Measurements from ENCODE around the gene KIAA1958.
"Not testable (repeated sequence)": the region's sequence is repeated elsewhere in the genome, so short reads cannot be mapped to it uniquely, and the experiment has no call there.

The KIAA1958 gene

DNA sequence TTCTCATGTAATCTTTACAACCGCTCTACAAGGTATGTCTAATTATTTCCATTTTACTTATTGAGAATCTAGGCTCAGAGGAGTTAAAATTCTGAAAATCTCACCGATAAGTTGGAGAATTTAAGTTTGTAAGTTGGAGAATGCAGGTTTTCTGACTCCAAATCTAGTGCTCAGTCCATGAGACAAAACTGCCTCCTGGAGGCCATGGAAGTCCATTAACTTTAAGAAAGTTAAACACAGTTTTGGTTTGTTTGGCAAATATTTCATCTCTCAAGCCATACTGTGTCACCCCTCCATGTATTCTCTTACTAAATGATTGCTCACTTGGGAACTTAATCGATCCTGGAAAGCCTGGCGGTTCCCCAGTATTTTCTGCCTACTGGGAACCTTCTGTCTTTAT lies 178.7 kb downstream of the KIAA1958 start:
- no peak for DNase-seq

DNA sequence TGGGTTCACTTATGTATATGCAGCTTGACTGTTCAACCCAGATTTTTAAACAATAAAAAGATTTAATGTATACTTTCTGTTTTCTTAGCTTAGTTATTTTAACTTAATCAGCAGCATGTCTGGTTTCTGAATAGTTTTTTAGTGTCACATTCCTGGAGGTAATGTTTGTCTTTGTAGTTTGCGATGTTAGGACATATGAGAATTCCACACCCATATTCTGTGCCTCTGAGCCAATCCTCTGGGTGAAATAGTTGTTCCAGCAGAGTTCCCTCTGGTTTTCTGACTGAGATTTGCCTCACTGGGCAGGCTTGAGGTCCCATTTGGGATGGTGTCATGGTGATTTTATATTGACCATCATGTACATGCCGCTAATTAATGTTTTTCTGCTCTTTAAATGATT lies 182.7 kb downstream of the KIAA1958 start:
- DNase-seq, result no peak

DNA sequence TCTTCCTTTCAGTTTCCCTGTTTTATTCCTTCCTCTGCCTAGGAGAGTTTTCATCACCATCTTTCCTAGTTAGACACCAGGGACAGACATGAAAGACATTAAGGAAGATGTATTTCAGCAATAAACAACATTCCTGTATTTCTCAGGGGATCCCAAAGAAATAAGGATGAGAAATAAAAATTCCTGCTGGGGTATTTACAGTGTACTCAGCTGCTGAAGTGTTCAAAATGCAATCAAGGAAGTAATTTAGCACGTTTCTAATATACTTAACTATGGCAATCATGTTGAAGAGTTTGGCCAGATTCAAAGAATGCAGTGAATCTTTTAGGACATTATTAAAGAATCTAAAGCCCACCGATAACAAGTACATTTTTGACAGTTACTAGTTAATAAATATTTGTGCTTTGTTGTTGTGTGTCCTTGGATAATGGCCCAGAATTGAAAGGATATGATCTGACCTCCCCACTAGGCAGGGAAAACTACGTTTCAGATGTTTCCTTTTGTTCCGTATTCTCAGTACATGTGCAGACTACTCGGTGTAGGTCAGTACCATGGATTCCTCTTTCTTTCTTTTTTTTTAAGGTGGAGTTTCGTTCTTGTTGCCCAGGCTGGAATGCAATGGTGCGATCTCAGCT lies 184.5 kb downstream of the KIAA1958 start:
- DNase-seq, result no peak

DNA sequence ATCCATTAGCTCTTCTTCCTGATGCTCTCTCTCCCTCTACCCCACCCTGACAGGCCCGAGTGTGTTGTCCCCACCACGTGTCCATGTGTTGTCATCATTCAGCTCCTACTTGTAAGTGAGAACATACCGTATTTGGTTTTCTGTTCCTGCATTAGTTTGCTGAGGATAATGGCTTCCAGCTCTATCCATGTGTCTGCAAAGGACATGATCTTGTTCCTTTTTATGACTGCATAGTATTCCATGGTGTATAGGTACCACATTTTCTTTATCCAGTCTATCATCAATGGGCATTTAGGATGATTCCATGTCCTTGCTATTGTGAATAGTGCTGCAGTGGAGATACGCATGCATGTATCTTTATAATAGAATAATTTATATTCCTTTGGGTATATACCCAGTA lies 186.6 kb downstream of the KIAA1958 start:
- not testable (repeated sequence) for DNase-seq

DNA sequence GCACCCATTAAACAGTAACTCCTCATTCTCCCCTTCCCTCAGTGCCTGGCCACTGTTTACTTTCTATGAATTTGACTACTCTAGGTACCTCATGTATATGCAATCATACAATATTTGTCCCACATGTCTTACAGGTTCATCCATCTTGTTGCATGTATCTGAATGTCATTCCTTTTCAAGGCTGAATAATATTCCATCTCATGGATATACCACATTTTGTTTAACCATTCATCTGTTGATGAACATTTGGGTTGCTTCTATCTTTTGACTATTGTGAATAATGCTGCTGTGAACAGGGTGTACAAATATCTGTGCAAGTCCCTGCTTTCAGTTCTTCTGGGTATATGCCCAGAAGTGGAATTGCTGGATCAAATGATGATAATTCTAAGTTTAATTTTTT lies 190.4 kb downstream of the KIAA1958 start:
- DNase-seq, result no peak

DNA sequence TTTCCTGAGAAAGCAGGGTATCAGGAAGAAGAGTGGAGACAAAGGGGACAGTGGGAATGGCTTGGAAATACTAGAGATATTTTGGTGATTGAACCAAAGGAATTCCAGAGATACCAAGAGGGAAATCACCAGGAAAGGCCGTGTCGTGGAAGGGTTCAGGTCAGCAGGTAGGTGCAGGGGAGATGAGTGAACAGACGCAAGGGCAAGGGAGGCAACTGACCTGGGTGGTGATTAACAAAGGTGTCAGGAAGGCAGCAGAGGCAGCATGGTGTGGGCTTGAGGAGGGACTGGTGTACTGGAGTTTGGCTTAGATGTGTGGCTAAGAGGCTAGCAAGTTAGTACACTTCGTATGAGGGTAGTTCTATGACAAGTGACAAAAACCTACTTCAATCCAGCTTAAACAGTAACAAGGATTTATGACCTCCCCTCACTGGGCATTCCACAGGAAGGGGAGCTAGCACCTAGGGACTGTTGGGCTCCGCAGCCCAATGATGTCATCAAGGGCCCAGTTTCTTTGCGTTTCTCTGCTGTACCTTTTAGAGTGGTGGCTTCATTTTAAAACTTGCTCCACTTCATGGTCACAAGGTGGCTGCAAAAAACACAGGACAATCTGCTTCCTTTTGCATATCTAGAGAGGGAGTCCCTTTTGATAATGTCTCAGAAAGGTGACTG lies 194.2 kb downstream of the KIAA1958 start:
- DNase-seq, result no peak

DNA sequence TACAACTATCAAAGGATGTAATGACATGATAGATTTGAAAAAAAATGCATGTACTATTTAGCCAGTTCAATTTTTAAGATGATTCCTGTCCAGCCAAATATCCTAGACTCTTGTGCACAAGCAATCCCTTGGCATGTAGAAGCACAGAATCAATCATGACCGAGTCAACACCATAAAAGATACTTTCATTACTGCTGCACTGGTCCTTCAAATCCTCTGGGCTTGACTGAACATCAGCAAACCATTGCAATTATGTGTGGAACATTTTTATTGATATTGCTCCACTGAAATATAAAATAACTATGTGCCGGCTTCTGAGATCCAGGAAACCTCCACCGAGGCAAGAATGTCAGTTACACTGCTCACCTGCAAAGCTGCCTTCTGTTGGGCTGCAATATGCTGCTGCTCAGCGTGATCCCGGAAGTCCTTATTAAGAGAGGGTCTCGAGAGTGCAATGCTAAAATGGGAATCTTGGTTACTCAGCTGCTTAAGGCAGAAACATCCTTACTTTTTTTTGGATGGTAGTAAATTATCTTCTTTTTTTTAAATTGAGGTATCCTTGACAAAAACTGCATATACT lies 202.6 kb downstream of the KIAA1958 start:
- DNase-seq, result no peak

DNA sequence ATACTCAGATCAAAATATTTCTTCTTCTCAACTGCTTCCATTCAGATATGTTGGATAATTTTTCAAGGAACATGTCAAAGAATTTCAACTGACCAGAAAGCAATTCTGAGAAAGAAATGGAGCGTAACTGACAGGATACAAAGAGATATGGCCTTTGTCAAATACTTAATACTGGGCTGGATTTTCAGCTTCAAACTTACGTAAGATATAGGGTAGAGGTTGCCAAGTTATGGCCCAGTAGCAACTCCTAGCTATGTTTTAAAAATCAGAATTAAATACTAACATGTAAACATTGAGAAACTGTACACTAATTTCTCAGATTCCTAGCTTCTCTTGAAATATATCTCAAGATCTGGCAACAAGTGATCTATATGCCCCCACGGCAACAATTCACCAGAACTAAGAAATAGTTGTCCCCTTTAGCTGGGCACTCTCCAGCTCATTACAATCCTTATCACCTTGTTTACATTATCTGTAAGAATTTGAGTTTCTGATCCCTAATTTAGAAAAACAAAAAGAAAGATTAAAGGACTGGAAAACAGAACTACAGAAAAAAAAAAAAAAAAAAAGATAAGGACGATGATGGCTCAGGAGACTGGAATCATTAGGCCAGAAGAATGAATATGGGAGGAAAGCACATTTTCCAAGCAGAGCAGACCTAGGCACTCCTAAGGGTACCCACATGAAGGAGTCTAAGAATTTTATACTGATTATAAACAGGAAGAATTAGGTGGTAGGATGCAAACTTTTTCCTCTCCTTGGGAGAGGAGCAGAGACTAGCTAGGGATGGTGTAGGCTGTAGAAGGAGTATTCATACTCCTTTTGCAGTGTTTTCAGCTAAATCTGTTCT lies 208.3 kb downstream of the KIAA1958 start:
- DNase-seq, result no peak

DNA sequence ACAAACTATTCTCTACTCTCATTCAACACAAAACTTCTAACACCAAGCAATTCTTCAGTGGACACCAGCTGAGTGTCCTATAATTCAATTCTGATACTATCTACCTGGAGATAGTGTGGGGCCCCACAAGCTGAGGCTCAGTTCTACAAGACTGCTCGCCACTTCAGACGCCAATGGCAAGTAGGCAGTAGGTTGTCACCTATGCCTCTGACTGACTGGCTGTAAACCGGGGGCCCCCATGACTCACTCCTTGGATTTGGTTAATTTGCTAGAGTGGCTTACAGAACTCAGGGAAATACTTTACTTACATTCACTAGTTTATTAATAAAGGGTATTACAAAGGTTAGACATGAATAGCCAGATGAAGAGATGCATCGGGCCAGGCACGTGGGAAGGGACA lies 209.8 kb downstream of the KIAA1958 start:
- no peak for DNase-seq

DNA sequence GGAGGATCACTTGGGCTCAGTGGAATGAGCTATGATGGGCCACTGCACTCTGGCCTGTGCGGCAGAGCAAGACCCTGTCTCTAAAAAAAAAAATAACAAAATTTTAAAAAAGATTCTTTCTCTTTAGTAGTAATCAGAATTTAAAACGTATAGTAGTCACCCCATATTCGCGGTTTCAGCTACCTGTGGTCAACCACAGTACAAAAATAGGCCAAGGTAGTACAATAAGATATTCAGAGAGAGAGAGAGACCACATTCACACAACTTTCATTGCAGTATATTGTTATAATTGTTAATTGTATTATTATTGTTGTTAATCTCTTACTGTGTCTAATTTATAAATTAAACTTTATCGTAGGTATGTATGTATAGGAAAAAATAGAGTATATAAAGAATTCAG lies 212.6 kb downstream of the KIAA1958 start:
- no peak for DNase-seq

DNA sequence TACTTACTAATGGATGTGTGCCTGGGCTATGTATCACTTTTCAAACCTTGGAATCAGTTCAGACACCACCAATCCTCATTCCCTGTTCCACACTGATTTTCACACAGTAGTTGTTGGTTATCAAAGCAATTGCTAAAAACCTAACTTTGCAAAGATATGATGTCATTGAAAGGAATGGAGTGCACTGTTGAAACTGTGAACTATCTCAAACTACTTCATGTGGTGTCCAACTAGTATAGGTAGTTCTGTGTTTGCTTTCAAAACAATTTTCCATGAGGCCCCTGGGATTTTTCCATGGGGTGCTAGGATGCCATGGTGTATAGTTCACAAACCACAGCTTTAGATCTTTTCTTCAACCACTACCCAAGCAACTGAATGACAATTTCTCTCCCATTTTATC lies 213.5 kb downstream of the KIAA1958 start:
- no peak for DNase-seq

DNA sequence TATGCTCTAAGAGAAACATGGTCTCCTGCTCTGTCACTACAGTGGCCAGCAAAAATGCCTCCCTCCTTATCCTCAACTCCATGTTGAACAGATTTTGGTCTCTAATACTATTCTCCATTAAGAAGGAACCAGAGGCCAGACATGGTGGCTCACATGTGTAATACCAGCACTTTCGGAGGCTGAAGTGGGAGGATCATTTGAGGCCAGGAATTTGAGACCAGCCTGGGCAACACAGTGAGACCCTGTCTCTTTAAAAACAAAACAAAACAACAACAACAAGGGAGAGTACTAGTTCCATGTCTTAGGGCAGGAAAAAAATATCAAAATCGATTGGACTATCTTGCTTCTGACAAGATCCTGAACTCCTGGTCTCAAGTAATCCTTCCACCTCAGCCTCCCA lies 216.7 kb downstream of the KIAA1958 start:
- no peak for DNase-seq

DNA sequence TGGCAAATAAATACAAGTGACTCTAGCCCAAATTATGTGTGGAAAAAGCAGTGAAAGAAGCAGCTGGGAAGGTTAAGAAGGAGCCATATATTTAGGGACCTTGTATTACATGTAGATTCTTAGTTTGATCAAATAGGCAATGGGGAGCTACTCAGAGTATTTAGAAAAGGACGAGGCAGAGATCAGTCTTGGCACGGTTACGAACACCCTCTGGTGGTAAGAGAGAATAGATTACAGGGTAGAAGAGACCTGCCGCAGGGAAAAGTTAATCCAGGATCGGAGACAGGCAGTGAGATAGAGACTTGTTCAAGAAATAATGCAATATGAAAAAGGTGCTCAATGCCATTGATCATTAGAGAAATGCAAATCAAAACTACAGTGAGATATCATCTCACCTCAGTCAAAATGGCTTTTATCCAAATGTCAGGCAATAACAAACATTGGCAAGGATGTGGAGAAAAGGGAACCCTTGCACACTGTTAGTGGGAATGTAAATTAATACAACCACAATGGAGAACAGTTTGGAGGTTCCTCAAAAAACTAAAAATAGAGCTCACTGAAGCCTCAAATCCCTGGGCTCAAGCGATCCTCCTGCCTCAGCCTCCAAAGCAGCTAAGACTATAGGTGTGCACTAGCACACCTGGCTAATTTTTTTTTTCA lies 219.3 kb downstream of the KIAA1958 start:
- DNase-seq, result no peak

DNA sequence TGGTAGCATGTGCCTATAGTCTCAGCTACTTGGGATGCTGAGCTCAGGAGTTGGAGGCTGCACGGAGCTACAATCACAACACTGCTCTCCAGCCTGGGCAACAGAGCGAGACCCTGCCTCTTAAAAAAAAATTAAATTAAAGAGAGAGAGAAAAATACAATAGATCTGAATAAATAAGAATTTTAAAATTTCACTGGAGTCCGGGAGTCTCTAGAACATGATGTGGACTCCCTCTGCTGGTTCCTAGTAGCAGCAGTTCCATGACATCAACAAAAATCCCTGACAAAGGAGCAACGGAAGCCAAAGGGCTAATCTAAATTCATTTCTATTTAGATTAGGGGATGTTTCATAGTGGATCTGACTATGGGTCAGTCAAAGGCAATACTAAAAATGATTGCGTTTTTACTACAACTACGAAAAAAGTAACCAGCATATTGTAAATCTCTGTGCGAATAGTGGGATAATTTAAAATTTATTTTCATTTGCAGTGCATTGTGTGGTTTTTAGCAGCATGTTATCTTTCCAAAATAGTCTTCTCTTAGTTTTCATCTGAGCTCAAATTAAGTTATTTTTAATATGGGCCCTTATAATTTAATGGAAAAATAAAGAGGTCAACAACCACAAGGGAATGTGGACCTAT lies 224.5 kb downstream of the KIAA1958 start:
- DNase-seq, result no peak

DNA sequence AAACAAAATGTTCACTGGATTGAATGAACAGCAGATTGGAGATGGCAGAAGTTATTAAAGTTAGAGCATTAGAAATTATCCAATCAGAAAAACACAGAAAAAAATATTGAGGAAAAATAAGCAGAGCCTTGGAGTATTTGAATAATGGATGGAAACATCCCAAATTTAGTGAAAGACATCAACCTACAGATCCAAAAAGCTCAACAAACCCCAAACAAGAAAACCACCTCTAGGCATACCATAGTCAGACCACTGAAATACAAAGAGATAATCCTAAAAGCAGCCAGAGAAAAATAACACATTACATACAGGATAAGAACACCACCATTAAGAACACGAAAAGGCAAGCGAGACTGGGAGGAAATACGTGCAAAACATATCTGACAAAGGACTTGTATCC lies 226.1 kb downstream of the KIAA1958 start:
- DNase-seq, result no peak

DNA sequence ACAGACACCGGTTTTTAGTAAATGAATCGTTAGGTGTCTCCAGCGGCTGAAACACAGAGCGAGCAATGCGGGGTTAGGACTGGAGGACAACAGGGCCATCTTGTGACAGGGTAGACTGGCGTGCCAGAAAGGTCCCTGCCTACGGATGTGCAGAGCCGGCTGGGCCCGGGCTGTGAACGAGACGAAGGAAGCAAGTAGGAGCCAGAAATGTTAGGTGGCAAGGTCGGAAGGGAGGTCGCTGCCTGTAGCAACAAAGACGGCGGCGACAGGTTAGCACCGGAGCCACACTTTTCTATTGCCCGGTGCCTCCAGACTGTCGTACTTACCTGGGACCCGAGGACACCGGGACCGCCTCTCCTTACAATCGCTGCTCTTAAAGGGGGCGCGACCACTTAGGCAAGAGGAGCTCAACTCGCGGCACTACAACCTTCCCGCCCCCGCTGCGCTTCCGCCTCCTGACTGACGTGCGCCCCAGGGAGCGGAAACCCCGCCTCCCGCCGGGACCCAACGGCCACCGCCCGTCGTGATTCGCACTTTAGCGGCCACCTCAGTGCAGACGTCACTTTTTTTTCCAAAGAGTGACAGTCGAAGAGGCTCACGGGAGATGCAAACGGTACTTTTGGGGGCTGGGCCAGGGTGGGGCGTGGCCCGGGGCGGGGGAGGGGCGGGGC lies 231.2 kb downstream of the KIAA1958 start, which contains the start of gene INIP:
TSS of gene INIP (minus strand) at position 457 of the 671 bp plus-strand sequence. CDS start 1,632 bp downstream, outside the sequence.
- DNase-seq, result peak; percentile 84 to 91

Measured in NCI-H446 (cell line).